ENCODE data around the gene PRKCE. TPM values are rescaled to one million over a fixed set of nuclear protein-coding genes. Genes with fewer than 3 reads are reported as not detected.

Gene PRKCE
- total RNA-seq, 1 experiment from 2014 or later = 1.3 TPM

GRCh38 chr2:45908316-45909170 is 257.1 kb downstream of the PRKCE start:
- Histone ChIP-seq H3K56ac (ENCODE audit: insufficient read length, low read depth, low read length) (no peak overlapping the region), H3K14ac (ENCODE audit: insufficient read depth, low read length) (no peak overlapping the region), H2BK120ac (ENCODE audit: low read depth, low read length, poor library complexity, severe bottlenecking) (no peak overlapping the region), H3K23ac (ENCODE audit: insufficient read length, low read depth, low read length) (no peak overlapping the region), H3T11ph (ENCODE audit: low read length) (no peak overlapping the region), H4K5ac (ENCODE audit: insufficient read length, low read depth, low read length) (no peak overlapping the region), H3K79me1 (ENCODE audit: insufficient read depth, low read depth, low read length, poor library complexity, severe bottlenecking) (no peaks in the 10 kb centered on the region), H2BK20ac (ENCODE audit: low read depth, low read length, poor library complexity, severe bottlenecking) (no peak overlapping the region), H4K8ac (replicated peaks; ENCODE audit: insufficient read length, low read depth, low read length) (no peak overlapping the region), H3K23me2 (ENCODE audit: insufficient read length, low read depth, low read length, poor library complexity, severe bottlenecking) (no peaks in the 10 kb centered on the region), H2AK5ac (ENCODE audit: insufficient read length, low read length) (no peak overlapping the region), H3K27ac (ENCODE audit: insufficient read length, low read depth, low read length) (no peak overlapping the region), H3K4me1 (ENCODE audit: insufficient read depth, low read length) (no peaks in the 10 kb centered on the region), H4K20me1 (ENCODE audit: control insufficient read depth, insufficient read depth, insufficient read length) (no peaks in the 10 kb centered on the region), H2AFZ (ENCODE audit: low read length) (no peak overlapping the region), H3K9ac (ENCODE audit: extremely low read depth, insufficient read length, low read length) (no peak overlapping the region), H3K18ac (ENCODE audit: insufficient read length, low read depth, low read length) (no peak overlapping the region), H2BK5ac (ENCODE audit: insufficient read length, low read length) (no peak overlapping the region), H4K91ac (ENCODE audit: insufficient read length, low read depth, low read length) (no peak overlapping the region), H3K4ac (ENCODE audit: low read depth, low read length) (no peak overlapping the region), H3K9me3 (ENCODE audit: control insufficient read depth, low read depth, low read length) (no peaks in the 10 kb centered on the region), H3K4me2 (ENCODE audit: insufficient read depth, insufficient read length, low read length) (no peak overlapping the region), H2BK12ac (ENCODE audit: insufficient read length, low read depth, low read length) (no peak overlapping the region), H3K27me3 (ENCODE audit: insufficient read depth, low read length) (no peaks in the 10 kb centered on the region), H3K79me2 (ENCODE audit: insufficient read depth, low read length) (no peaks in the 10 kb centered on the region), H2BK15ac (ENCODE audit: low read depth, low read length) (no peak overlapping the region)
- WGBS (ENCODE audit: extremely low coverage, insufficient read length, low lambda C conversion rate) = no CpG with 5 or more reads among the region's 12 CpGs
- Mint-ChIP-seq H3K27me3 (ENCODE audit: low read depth) (peaks cover 1% of the 10 kb centered on the region; the same call in 1 of the 2 replicates), H3K27ac (no peak overlapping the region), H3K4me1 (peaks cover 4 to 11% of the 10 kb centered on the region in 2 experiments; a peak in 3 of 4 replicates), H3K9me3 (no peaks in the 10 kb centered on the region), H3K36me3 (ENCODE audit: insufficient read depth in 1 of 3, low read depth in 3 of 3) (no peaks in the 10 kb centered on the region), H3K4me3 (no peak overlapping the region)
- no peak for TF ChIP-seq CTCF (conservative IDR thresholded peaks at IDR 0.05)
- DNase-seq = no peak
